ENCODE results near the gene CNOT6. TPM values are rescaled to one million over a fixed set of nuclear protein-coding genes. Genes with fewer than 3 reads are reported as not detected.

Gene CNOT6
- total RNA-seq, 2 donors from 2014 or later, result 19.9 to 22.6 TPM

DNA sequence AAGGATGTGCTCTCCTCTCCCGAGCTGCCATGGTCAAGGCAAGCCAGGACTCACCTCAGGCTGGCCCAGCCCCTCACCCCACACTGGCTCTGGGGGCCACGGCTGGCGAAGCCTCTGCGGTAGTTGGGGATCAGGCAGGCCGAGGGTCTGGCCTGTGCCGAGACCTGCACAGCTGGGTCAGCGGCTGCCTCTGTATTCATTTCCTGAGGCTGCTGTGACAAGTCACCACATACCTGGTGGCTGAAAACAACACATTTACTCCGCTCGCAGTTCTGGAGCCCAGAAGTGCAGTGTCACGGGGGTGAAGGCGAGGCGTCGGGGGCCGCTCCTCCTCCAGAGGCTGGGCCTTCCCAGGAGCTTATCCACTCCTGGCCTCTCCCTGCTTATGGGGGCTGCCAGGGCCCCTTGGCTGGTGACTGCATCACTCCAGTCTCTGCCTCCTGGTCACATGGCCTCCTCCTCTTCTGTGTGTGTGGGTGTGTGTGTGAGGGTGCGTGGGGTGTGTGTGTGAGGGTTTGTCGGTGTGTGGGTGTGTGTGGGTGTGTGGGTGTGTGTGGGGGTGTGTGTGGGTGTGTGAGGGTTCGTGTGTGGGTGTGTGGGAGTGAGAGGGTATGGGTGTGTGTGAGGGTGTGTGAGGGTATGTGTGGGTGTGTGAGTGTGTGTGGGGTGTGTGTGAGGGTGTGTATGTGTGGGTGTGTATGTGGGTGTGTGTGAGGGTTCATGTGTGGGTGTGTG, 100.3 kb downstream of the CNOT6 start:
- DNase-seq (ENCODE audit: low spot score), result no peak
- intact Hi-C loops (cut with DNase I), result loop anchor here in 1 of 2 donors (5.0 kb wide), 1 partner anchor 362 kb away; no protein-coding TSS in a partner anchor

DNA sequence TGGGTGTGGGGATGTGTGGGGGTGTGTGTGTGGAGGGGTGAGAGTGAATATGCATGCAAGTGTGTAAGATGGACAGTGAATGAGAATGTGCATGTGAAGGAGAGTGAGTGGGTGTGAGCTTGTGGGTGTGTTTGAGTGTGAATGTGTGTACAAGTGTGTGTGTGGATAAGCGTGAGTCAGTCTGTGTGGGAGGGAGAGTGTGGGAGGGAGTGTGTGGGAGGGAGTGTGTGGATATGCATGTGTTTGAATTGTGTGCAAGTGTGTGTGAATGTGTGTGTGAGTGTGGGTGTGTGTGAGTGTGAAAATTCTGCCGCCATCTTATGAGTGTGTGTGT, 100.8 kb downstream of the CNOT6 start:
- no peak for DNase-seq (ENCODE audit: low spot score)

DNA sequence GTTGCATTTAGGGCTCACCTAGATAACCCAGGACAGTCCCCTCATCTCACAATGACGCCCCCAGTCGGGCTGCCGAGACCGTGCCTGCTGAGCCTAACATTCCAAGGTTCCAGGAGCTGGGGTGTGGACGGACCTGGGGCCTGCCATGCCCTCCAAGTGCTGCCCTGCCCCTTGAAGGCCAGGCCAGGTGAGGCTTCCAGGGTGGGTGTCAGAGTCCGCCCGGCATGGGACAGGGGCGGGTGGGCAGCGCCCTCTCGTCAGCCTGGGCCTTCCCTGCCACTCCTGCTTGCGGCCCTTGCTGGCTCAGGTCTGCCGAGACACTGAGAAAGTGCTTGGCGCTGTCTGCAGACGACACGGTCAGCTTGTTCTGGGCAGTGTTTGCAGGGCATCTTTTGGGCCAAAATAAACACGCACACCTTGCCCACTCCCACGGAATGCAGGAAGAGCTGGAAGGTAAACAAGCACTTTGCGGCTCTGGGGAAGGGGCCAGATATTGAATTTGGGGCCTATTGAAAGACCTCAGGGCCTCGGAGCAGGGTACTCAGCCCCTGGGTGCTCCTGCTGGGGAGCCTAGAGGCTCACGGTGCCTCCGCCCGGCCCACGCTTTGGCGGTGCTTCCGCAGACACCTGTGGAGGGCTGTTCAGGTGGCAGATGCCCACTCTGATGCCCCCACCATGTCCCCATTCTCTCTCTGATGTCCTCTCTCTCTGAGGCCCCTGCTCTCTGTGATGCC, 101.4 kb downstream of the CNOT6 start:
- intact Hi-C loops (cut with DNase I), result no loop called here
- DNase-seq (ENCODE audit: low spot score), result no peak

More for the DNA sequence above, 100.8 kb downstream of the CNOT6 start:
- intact Hi-C loops (cut with DNase I), result no loop called here

DNA sequence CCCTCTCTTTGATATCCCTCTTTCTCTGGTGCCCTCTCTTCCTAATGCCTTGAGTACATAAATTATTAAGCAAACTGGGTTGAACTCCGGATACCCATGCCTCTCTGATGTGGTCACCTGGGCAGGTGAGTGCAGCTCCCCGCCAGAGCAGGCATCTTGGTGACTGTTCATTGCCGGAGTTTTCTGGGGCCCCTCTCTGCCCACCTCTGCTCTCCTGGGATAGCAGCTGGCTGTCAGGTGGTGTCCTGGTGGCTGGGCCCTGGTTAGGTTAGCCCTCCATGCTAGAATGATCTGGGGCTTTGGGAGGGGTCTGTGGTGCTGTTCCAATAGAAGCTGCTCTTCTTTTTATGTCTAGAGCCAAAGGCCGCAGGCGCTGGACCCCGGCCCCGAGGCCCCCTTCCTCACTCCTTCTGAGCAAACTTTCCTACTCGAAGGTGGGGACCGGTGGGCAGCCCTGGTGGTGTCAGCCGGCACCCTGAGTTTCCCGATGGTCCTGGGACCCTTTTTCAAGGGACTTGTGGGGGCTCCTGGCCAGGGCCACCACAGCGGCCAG, 102.0 kb downstream of the CNOT6 start:
- no peak for DNase-seq (ENCODE audit: low spot score)
- intact Hi-C loops (cut with DNase I), result no loop called here

DNA sequence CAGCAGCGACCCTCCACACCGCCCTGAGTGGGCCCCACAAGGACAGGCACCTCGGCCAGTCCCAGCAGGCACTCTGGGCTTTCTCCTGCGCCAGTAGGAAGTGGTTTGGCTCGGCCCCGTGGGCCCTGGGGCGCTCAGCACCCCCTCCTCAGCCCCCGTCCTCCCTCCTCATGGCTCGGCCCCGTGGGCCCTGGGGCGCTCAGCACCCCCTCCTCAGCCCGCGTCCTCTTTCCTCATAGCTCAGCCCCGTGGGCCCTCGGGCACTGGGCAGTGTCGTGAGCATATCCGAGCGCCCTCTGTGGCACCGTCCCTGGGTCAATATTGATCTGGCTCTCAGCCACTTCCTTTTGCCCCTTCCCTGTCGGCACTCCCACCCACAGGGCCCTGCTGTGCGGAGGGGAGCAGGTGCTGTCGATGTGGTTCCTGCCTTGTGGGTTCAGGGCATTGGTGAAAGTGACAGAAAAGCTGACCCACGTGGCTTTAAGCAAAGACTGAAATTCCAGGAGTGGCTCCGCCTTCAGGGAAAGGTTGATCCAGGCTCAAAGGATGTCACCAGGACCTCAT, 102.6 kb downstream of the CNOT6 start:
- intact Hi-C loops (cut with DNase I), result no loop called here
- no peak for DNase-seq (ENCODE audit: low spot score)

DNA sequence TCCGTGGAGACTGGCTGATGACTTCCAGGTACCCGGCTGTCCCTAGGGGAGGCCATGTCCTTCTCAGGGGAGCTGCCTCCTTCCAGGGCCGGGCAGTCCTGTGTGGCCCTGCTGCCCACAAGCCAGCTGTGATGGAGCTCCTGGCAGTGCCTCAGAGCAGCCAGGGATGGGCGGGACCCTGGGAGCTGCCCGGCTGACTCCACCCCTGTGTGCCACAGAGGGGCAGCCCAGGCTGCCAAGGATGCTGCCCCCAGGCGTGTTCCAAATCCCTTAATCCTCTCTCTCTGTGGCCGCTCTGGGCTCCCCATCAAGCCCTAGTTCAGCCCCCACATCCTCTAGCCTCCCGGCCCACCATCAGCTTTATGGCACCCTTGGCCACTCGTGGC, 104.1 kb downstream of the CNOT6 start:
- DNase-seq (ENCODE audit: low spot score), result peak; percentile 58
- intact Hi-C loops (cut with DNase I), result no loop called here

DNA sequence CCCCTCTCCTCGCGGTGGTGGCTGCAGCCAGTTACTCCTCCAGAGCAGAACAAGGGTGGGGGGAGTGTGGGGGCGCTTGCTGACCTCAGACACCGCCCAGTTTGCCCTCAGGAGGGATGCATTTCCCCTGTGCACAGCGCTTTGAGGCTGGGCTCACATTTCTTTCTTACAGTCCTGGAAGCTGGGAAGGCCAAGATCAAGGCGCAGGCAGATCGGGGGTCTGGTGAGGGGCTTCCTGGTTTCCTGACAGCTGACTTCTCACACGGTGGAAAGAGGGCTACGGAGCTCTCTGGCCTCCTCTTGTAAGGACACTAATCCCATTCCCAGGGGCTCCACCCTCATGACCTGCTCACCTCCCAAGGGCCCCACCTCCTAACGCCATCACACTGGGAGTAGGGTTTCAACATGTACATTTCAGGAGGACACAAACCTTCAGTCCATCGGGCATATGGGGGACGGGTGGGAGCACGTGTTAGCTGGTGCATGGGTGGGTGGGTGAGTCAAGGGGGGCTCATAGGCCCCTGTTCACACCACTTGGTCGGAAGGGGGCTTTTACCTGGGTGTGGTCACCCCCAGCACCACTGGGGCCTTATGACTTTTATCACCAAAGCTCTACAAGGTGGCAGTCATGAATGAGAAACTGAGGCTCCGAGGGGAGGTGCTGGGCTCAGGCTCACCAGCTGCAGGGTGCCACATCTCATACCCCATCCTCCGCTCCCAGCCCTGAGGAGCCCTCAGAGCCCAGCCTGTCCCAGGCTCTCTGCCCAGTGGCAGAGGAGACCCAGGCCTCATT, 104.8 kb downstream of the CNOT6 start:
- peak; percentile 66 for DNase-seq (ENCODE audit: low spot score)
- intact Hi-C loops (cut with DNase I), result no loop called here

DNA sequence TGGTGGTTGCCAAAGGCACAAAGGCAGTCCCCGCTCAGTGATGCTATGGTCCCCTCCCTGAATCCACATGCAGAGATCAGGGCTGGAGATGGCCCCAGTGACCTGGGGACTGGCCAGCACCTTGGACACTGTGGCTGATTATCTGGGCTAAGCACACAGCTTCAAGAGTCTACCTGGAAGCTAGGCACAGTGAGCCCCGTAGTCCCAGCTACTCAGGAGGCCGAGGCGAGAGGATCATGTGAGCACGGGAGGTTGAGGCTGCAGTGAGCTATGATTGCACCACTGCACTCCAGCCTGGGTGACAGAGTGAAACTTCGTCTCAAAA, 105.4 kb downstream of the CNOT6 start:
- peak; percentile 67 for DNase-seq (ENCODE audit: low spot score)
- intact Hi-C loops (cut with DNase I), result no loop called here

DNA sequence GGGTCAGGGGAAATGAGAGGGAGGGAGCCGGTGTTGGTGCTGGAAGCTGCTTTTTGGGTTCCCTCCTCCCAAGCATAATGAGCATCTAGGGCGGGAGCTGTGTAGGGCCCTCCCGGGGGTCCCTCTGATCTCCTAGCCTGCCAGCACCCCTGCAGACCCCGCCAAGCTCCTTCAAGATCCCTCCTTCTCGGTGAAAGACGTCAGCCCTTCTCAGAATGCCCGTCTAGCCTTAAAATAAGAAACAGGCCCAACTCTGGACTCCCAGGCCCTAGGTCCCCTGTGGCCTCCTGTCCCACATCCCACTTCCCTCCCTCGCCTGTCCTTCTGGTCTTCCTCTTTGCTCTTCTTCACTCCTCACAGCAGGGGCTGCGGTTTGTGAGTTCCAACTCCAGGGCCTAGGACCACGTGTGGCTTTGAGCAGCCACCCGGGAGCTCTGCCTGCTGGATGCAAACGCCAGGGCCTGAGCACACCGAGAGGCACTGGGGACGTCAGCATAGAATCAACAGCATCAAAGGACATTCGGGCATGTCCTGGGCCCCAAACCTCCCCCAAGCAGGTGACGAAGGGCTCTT, 105.9 kb downstream of the CNOT6 start:
- intact Hi-C loops (cut with DNase I), result no loop called here
- peak; percentile 49 for DNase-seq (ENCODE audit: low spot score)

DNA sequence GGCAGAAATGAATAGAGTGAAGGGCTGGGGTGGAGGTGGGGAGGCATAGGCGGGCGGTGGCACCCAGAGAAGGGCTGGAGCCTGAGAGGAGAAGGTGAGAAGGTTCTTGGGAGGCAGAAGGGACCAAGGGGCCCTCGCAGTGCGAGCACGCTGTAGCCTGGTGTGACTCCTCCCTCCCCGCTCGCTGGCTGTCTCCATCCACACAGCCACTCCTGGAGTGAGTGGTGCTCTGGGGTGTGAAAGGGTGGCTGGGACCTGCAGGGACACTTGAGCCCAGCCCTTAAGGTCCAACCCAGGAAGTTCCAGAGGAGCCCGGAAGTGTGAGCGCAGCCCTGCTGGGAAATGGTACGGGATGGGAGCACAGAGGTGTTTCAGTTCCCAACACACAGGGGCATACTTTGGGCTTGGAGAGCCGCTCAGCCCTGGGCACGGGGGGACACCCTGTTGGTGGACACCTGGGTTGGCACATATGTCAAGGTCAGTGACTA, 106.4 kb downstream of the CNOT6 start:
- DNase-seq (ENCODE audit: low spot score), result peak; percentile 53
- intact Hi-C loops (cut with DNase I), result no loop called here

DNA sequence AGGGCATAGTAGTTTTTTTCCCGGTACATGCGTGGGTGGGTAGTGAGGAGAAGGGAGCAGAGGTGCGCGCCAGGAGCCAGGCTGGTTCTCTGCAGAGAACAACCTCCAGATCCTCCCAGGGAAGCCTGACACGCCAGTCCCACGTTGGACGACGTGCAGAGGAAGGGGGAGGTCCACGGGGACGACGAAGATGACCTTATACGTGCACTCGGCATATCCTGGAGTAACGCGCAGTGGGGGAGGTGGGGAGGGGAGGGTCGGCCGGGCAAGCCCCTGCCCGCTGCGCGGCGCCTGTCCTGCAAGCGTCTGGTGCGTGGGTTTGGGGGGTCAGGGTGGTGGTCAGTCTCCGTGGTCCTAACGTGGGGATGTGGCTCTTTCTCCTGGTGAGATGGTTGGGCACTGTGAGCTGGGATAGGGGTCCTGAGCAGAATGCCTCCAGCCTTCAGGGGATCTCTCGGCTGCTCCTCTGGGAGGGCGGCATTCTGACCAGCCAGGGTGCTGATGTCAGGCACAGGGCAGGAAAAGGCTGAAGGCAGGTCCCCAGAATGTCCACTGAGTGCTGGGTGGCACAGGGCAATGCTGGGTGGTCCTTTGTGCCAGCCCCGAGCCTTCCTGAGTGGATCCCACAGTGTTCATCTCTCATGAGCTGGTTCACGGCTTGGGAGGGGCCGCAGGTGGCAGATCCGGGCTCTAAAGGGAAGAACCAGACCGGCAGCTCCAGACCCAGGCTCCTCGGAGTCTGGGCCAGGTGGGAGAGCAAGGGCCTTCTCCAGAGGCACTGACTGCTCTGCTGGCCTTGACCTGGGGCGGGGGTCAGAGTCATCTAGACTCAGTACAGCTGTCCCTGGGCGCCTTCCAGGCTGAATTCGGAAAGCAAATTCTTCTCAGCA, 107.7 kb downstream of the CNOT6 start:
- intact Hi-C loops (cut with DNase I), result no loop called here
- peak; percentile 50 for DNase-seq (ENCODE audit: low spot score)

DNA sequence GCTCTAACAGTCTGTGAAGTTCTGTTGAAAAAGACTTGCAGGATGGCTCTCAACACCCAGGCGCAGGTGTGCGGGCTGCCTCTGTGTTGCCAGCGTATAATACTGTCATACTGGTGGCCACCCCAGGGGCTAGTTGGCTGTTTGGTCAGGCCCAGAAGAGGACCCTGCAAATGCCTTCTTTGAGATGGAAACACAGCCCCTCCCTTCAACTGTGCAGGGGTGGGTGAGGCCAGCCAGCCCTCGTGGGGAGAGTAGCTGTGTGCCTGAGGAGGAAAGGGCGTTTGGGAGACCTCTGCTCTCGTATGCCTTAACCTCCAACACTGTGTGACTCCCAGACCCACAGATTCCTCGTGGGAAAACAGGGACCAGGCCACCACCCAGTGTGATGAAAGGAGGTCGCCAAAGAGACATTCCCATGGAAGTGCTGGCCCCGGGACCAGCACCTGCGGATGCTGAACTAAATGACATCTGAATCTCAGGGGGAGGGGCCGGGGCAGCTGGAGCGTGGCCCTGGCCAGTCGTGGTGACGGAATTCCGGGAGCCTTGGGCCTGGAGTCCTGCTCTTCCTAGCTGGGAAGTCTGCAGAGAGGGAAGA, 108.4 kb downstream of the CNOT6 start:
- intact Hi-C loops (cut with DNase I), result no loop called here
- DNase-seq (ENCODE audit: low spot score), result peak; percentile 71

DNA sequence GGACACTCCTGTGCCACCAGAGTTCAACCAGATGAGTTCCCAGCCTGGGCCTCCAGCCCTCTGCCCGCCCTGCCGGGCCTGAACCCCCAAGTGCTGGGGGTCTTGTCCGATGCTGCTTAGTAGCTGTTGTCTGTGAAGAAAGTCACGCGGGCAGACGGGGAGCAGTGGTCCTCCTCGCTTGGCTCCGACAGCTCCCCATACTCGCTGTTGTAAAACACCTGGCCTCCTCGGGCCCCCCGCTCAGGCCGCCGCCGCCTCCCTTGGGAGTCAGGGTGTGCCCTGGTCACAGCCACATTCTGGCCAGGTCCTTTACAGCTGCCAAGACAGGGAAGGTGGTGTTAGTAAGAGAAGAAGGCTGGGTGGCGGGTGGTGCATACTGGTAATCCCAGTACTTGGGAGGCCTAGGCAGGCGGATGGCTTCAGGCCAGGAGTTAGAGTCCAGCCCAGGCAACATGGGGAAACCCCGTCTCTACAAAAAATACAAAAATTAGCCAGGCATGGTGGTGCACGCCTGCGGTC, 109.0 kb downstream of the CNOT6 start:
- peak; percentile 69 for DNase-seq (ENCODE audit: low spot score)
- intact Hi-C loops (cut with DNase I), result no loop called here

DNA sequence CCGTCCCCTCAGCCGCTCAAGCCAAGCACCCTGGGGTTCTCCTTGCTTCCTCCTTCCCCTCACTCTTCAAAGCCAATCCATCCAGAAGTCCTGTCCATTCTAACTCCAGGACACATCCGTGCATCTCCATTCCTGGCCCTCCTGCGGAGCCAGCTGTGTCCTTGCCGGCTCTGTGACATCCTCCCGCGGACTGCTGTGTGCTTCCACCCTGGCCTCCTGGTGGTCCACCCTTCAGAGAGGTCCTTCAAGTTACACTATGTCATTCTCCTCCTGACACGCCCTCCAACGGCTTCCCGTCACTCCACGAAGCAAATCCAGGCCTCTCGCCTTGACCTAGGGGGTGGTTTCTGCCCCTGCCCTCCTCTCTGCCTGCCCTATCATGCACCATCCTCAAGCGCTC, 110.1 kb downstream of the CNOT6 start:
- intact Hi-C loops (cut with DNase I), result no loop called here
- peak; percentile 76 for DNase-seq (ENCODE audit: low spot score)

DNA sequence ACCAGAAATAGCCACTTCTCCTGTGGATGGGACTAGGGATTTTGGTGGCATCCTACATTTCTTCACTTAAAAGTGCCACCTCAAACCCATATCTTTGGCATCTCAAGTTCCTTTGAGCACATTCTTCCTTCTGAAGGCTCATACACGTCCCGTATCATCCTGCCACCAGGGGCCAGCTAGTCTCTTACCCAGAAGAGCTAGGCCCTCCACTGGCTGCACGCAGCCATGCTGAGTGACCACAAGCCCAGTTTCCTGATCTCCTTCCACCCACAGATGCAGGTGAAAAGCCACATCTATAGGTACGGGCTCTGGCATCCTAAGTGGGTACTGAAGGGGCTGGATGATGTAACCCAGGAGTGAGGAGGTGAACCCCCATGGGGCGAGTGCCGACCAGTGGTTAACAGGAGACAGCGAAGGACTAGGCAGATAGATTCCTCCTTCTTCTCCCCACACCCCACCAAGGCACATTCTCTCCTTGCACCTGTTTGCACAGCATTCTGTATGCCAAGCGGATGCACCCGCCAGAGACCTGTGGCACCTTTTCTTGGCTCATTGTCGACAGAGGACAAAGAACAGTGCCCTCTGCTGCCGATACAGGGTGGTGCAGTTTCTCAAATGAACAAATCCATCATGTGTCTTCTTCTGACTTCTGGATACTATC, 111.5 kb downstream of the CNOT6 start:
- intact Hi-C loops (cut with DNase I), result no loop called here
- DNase-seq (ENCODE audit: low spot score), result peak; percentile 69

DNA sequence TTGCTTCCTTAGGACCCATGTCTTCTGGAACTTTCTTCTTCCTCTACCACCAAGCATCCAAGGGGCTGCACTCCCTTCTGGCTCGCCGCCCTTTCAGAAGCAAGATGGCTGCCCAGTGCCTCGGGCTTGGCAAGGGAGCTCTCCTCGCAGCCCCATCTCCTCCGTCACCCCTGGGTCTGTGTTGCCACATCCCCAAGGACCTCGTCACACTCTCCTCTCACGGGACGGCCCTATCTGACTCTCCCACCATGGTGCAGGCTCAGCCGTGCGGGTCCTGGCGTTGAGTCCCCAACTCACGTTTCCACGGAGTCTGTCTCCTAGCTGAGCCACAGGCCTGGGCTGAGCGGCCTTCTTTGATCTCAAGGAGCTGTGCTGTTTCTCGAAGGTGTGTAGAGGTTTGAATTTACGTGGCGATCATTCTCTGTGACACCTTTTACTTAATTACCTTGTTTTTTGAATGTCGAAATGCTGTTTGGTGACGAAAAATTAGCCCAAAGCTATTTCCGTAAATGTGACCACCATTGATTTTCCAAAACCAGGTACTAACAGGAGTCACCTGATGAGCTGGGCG, 112.1 kb downstream of the CNOT6 start:
- intact Hi-C loops (cut with DNase I), result no loop called here
- DNase-seq (ENCODE audit: low spot score), result peak; percentile 62

Data from posterior vena cava (tissue), 2 donors.